Fibroblast of lung (primary cell): Measurements from ENCODE around the gene CYGB.
"Not testable (repeated sequence)": the region's sequence is repeated elsewhere in the genome, so short reads cannot be mapped to it uniquely, and the experiment has no call there.

Experiments
- EZH2 ChIP-seq: IDR thresholded peaks from 2 replicates; pipeline ENCODE4 v1.5.1; 2012; ENCODE audit warnings: low read length, control low read depth, mild to moderate bottlenecking; ENCODE audit errors: missing control alignments
- TF ChIP-seq, protein P1 (sequence below), 2 donors: IDR thresholded peaks in 1 of 2; conservative IDR thresholded peaks in 1 of 2; 1 replicate in 1 of 2; 2 replicates in 1 of 2; pipeline ENCODE4 v1.5.1; 2011 to 2012; ENCODE audit warnings: low read length in 2 of 2, control low read depth in 1 of 2, inconsistent platforms in 1 of 2, low read depth in 1 of 2, mild to moderate bottlenecking in 1 of 2

DNA sequence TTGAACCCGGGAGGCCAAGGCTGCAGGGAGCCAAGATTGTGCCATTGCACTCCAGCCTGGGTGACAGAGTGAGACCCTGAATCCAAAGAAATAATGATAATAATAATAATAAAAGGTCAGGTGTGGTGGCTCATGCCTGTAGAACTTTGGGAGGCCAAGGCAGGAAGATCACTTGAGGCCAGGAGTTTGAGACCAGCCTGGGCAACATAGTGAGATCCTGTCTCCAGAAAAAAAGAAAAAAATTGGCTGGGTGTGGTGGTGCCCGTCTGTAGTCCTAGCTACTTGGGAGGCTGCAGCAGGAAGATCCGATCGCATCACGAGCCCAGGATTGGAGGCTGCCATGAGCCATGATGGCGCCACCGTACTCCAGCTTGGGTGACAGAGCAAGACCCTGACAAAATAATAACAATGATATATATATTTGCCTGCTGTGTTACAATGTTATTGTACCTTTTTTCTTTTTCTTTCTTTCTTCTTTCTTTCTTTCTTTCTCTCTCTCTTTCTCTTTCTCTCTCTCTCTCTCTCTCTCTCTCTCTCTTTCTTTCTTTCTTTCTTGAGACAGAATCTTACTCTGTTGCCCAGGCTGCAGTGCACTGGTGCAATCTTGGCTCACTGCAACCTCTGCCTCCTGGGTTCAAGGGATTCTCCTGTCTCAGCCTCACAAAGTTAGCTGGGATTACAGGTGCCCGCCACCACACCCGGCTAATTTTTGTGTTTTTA lies 3.7 kb downstream of the CYGB start:
- TF ChIP-seq, protein P1, sequence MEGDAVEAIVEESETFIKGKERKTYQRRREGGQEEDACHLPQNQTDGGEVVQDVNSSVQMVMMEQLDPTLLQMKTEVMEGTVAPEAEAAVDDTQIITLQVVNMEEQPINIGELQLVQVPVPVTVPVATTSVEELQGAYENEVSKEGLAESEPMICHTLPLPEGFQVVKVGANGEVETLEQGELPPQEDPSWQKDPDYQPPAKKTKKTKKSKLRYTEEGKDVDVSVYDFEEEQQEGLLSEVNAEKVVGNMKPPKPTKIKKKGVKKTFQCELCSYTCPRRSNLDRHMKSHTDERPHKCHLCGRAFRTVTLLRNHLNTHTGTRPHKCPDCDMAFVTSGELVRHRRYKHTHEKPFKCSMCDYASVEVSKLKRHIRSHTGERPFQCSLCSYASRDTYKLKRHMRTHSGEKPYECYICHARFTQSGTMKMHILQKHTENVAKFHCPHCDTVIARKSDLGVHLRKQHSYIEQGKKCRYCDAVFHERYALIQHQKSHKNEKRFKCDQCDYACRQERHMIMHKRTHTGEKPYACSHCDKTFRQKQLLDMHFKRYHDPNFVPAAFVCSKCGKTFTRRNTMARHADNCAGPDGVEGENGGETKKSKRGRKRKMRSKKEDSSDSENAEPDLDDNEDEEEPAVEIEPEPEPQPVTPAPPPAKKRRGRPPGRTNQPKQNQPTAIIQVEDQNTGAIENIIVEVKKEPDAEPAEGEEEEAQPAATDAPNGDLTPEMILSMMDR (conservative IDR thresholded peaks at IDR 0.05 in 1 of 2, IDR thresholded peaks at IDR 0.05 in 1 of 2; ENCODE audit: low read depth in 1 of 2, low read length in 2 of 2), result not testable (repeated sequence)
- not testable (repeated sequence) for TF ChIP-seq EZH2
